Testis (tissue), 3 donors: Measurements from ENCODE around the gene SP4. TPM values are rescaled to one million over a fixed set of nuclear protein-coding genes. Genes with fewer than 3 reads are reported as not detected.

Experiments
- DNase-seq: peaks from one replicate; pipeline ENCODE4 v3.0.0-alpha.2; 2019
- H3K27ac ChIP-seq, 2 donors: fragments of 200-600 bp; sonication (generic); one replicate each; pipeline ENCODE4 v1.5.1; 2019
- H3K27me3 ChIP-seq: fragments of 200-600 bp; sonication (generic); one replicate; pipeline ENCODE4 v1.5.1; 2019
- H3K36me3 ChIP-seq: fragments of 200-600 bp; sonication (generic); one replicate; pipeline ENCODE4 v1.5.1; 2017; ENCODE audit warnings: low read depth; ENCODE audit errors: missing control alignments
- H3K4me1 ChIP-seq: fragments of 200-600 bp; sonication (generic); one replicate; pipeline ENCODE4 v1.5.1; 2019
- H3K4me3 ChIP-seq, 2 donors: fragments of 200-600 bp; sonication (generic); one replicate each; pipeline ENCODE4 v1.5.1; 2017 to 2019
- H3K9me3 ChIP-seq: fragments of 200-600 bp; sonication (generic); one replicate; pipeline ENCODE4 v1.5.1; 2017
- POLR2A ChIP-seq: fragments of 450-650 bp; IDR thresholded peaks from one replicate; pipeline ENCODE4 v1.6.1; 2017; ENCODE audit warnings: antibody characterized with exemption, mild to moderate bottlenecking, moderate library complexity
- WGBS, 2 donors: methylation state at CpG; one replicate each; pipeline ENCODE4 v1.1.5; 2018; 5-methylcytosine and 5-hydroxymethylcytosine counted together
- intact Hi-C: fragments of 100-400 bp; cut with DNase I; formaldehyde crosslinking; loops from one replicate; pipeline ENCODE4 v1.15.1; 2023; ENCODE audit warnings: low total_unique reads
- polyA plus RNA-seq: library from polyadenylated mRNA; stranded (reverse); fragments of 350-450 nt; fragmentation: Illumina TruSeq; extraction: RNeasy Lipid Tissue Mini Kit (QIAGEN cat#74804); gene quantifications from one replicate; pipeline ENCODE4 v1.2.3, GENCODE V29; 2014; ENCODE audit warnings: low read depth, low replicate concordance; ENCODE audit not compliant: insufficient read depth
- total RNA-seq, 2 donors: library from RNA; depleted of rRNA; stranded (reverse); fragments of >200 nt; gene quantifications; one replicate each; pipeline ENCODE4 v1.2.3, GENCODE V29; 2016
- TF ChIP-seq, protein P1 (sequence below), 3 experiments: fragments of 450-650 bp in 2 of 3; fragments of 200-600 bp in 1 of 3; sonication (generic) in 1 of 3; IDR thresholded peaks; one replicate each; pipeline ENCODE4 v1.5.1; 2016 to 2019; ENCODE audit warnings: antibody characterized with exemption in 3 of 3, mild to moderate bottlenecking in 2 of 3, moderate library complexity in 1 of 3

Gene SP4
- total and polyA plus RNA-seq, 3 donors from 2014 or later: 6.0 to 14.7 (median 13.6) TPM

DNA sequence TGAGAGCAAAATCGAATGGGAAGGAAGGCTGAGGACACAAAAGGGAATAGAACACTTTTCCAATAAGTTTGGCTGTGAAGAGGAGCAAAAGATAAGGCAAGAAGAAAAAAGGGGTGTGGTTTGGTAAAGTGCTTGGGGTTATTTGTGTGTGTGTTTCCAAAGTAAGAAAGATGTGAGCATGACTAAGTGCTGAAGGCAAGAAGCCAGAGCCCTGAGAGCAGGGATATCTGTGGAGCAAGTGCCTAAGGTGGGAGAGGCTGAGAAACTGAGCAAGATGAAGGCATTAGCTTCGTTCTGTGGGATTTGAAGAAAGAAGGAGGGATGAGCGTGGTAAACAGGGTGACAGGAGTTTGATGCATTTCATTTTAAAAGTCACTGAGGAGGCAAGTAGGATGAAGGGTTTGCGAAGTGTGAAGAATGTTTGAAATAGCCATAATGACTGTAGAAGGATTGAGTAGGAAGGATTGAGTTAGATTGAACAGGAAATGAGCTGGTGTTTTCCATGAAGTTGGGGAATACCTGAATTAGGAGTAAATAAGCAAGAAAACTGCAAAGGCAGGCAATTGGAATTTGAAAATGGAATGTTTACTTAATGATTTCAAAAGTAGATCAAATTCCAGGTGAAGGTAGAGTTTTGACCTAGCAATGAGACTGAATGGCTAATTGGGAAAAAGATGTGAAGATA lies 19.9 kb upstream of the SP4 start:
- Histone ChIP-seq H3K27me3 (no peaks in the 10 kb centered on the region), H3K4me3 (no peak overlapping the region), H3K36me3 (no peaks in the 10 kb centered on the region), H3K27ac (no peak overlapping the region), H3K4me1 (no peaks in the 10 kb centered on the region), H3K9me3 (no peaks in the 10 kb centered on the region)
- 83 to 86% methylated on average over 4 of the region's 4 CpGs for WGBS, 2 donors
- TF ChIP-seq, protein P1, sequence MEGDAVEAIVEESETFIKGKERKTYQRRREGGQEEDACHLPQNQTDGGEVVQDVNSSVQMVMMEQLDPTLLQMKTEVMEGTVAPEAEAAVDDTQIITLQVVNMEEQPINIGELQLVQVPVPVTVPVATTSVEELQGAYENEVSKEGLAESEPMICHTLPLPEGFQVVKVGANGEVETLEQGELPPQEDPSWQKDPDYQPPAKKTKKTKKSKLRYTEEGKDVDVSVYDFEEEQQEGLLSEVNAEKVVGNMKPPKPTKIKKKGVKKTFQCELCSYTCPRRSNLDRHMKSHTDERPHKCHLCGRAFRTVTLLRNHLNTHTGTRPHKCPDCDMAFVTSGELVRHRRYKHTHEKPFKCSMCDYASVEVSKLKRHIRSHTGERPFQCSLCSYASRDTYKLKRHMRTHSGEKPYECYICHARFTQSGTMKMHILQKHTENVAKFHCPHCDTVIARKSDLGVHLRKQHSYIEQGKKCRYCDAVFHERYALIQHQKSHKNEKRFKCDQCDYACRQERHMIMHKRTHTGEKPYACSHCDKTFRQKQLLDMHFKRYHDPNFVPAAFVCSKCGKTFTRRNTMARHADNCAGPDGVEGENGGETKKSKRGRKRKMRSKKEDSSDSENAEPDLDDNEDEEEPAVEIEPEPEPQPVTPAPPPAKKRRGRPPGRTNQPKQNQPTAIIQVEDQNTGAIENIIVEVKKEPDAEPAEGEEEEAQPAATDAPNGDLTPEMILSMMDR (IDR thresholded peaks at IDR 0.05): no peak
- TF ChIP-seq POLR2A: no peak
- no peak for DNase-seq
- intact Hi-C loops: no loop called here

DNA sequence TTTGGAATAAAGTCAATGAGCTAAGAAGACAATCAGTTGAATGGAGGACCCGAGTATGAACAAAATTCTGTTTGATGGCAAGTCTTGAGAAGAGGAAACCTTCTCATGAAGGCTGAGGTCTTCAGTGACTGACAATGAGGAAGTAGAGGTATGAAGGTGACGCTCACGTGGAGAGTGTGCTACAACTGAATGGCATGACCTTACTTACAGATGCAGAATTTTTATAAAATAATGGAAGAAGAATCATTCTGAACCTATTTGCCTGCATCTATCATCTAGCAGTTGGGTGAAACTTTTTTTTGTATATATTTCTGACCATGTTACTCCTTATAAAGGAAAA lies 19.4 kb upstream of the SP4 start:
- H3K36me3 ChIP-seq: no peaks in the 10 kb centered on the region
- H3K27ac ChIP-seq: no peak overlapping the region
- intact Hi-C loops: no loop called here
- no peaks in the 10 kb centered on the region for H3K9me3 ChIP-seq
- no peak for TF ChIP-seq POLR2A
- TF ChIP-seq, protein P1 (IDR thresholded peaks at IDR 0.05): no peak
- no peak for DNase-seq
- no peak overlapping the region for H3K4me3 ChIP-seq
- H3K4me1 ChIP-seq: no peaks in the 10 kb centered on the region
- H3K27me3 ChIP-seq: no peaks in the 10 kb centered on the region
- 84 to 91% methylated on average over 3 of the region's 3 CpGs for WGBS, 2 donors

DNA sequence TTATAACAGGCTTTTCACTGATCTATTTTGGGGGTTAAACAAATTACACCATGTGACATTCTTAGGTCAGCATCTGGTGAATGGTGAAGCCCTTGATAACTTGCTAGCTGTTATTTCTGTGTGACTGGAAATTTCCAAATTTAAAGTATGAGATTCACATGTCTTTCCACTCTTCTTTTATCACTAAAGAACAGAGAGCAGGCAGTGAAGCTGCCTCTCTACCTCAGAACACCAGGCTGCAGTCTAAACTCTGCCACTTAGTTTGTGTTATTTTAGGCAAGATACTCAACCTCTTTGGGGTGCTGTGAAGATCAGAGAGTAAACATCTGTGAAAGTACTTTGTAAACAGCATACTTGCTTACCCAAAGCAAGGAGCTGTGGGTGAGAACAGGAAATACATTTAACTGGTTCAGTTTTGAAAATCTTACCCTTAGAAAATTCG lies 15.5 kb upstream of the SP4 start:
- Histone ChIP-seq H3K36me3 (no peaks in the 10 kb centered on the region), H3K27me3 (no peaks in the 10 kb centered on the region), H3K27ac (no peak overlapping the region), H3K9me3 (no peaks in the 10 kb centered on the region), H3K4me1 (no peaks in the 10 kb centered on the region), H3K4me3 (no peak overlapping the region)
- WGBS, 2 donors: 77 to 88% methylated on average over 1 of the region's 1 CpG
- no peak for DNase-seq
- intact Hi-C loops: no loop called here
- TF ChIP-seq, protein P1 (IDR thresholded peaks at IDR 0.05): no peak
- no peak for TF ChIP-seq POLR2A

DNA sequence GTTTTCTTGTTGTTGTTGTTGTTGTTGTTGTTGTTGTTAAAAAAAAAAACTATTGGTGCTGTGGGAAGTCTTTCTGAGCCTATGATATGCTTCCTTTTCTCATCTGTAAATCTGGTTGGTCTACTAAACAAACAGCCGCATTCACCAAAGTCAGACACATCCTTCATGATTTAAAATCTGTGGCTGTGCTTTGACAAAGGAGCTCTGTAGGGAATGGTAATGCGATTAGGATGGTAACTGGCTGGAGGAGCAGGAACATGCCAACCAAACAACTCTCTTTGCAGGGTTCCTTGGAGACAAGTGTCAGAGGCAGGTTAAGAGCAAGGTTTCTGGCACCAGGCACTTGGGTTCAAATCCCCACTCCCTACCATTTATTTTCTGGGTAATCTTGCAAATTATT lies 14.9 kb upstream of the SP4 start:
- no peaks in the 10 kb centered on the region for H3K4me1 ChIP-seq
- H3K36me3 ChIP-seq: no peaks in the 10 kb centered on the region
- H3K4me3 ChIP-seq: no peak overlapping the region
- H3K27ac ChIP-seq: no peak overlapping the region
- no peaks in the 10 kb centered on the region for H3K27me3 ChIP-seq
- intact Hi-C loops: no loop called here
- no peaks in the 10 kb centered on the region for H3K9me3 ChIP-seq
- no peak for DNase-seq
- TF ChIP-seq POLR2A: no peak
- TF ChIP-seq, protein P1 (IDR thresholded peaks at IDR 0.05): no peak
- 64 to 76% methylated on average over 2 of the region's 2 CpGs for WGBS, 2 donors

DNA sequence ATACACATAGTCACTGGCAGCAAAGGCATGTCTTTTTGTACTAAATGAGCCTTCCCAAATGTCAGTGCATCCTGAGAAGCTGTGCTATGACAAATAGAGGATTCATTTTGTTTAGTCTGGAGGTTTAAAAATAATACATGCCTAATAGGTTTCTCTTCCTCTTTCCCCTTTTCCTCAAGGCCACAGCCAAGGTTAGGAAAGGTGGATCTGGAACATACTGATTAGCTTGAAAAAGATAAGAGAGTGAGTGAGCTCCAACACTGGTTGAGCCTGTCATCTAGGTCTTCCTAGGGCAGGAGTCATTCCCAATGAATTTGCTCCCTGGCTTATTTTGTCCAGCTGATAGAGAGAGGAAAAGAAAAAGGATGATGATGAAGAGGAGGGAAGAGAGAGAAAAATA lies 14.4 kb upstream of the SP4 start:
- H3K27ac ChIP-seq: no peak overlapping the region
- H3K36me3 ChIP-seq: no peaks in the 10 kb centered on the region
- TF ChIP-seq POLR2A: no peak
- TF ChIP-seq, protein P1 (IDR thresholded peaks at IDR 0.05): no peak
- no peak overlapping the region for H3K4me3 ChIP-seq
- H3K4me1 ChIP-seq: no peaks in the 10 kb centered on the region
- DNase-seq: no peak
- intact Hi-C loops: no loop called here
- H3K27me3 ChIP-seq: no peaks in the 10 kb centered on the region
- no peaks in the 10 kb centered on the region for H3K9me3 ChIP-seq
